ENCODE data around the gene MSS51. TPM values are rescaled to one million over a fixed set of nuclear protein-coding genes. Genes with fewer than 3 reads are reported as not detected.

Gene MSS51
- 1 to 10 TPM; 1.4 to 2.4 (median 2.0) TPM for total RNA-seq

GRCh38 chr10:73433538-73433867 lies at the start of gene MSS51:
Gene MSS51 (minus strand): TSS chr10:73433561. CDS start chr10:73428284, 5,277 bp downstream.
- in situ Hi-C loops (cut with MboI; ENCODE audit: low pct_ligation_motif_present in 1 of 4, low pct_unique_long_range_greater_than_20kb in 1 of 4, low sequenced_read_pairs in 3 of 4) (no loop called here), intact Hi-C loops (cut with DNase I; ENCODE audit: low total_unique reads) (no loop called here)
- no peak for DNase-seq
- Histone ChIP-seq H3K4me1 (no peaks in the 10 kb centered on the region), H3K4me3 (no peak within 1 kb of the TSS), H3K27me3 (no peaks in the 10 kb centered on the region), H3K9me3 (no peaks in the 10 kb centered on the region), H3K36me3 (peaks cover 0 to 5% (median 0%) of the 10 kb centered on the region in 4 donors), H3K27ac (no peak within 1 kb of the TSS)
- TF ChIP-seq CTCF (IDR thresholded peaks at IDR 0.05) (no peak), POLR2A (IDR thresholded peaks at IDR 0.05) (no peak), EP300 (IDR thresholded peaks at IDR 0.05; ENCODE audit: low read depth) (no peak), POLR2AphosphoS5 (IDR thresholded peaks at IDR 0.05) (no peak)

GRCh38 chr10:73480158-73480557 lies 46.8 kb upstream of the MSS51 start:
- H3K36me3 ChIP-seq: peaks cover 0 to 33% (median 14%) of the 10 kb centered on the region in 4 donors
- no peak for DNase-seq
- H3K9me3 ChIP-seq: no peaks in the 10 kb centered on the region
- no peaks in the 10 kb centered on the region for H3K27me3 ChIP-seq
- in situ Hi-C loops (cut with MboI; ENCODE audit: low pct_ligation_motif_present in 1 of 4, low pct_unique_long_range_greater_than_20kb in 1 of 4, low sequenced_read_pairs in 3 of 4): no loop called here
- intact Hi-C loops (cut with DNase I; ENCODE audit: low total_unique reads): no loop called here
- no peak overlapping the region for H3K4me3 ChIP-seq
- 79 to 83% methylated on average over 5 to 7 of the region's 7 CpGs for WGBS, 2 donors (ENCODE audit: low coverage in 1 of 2)
- TF ChIP-seq POLR2AphosphoS5 (IDR thresholded peaks at IDR 0.05) (no peak), EP300 (IDR thresholded peaks at IDR 0.05; ENCODE audit: low read depth) (no peak)
- no peak overlapping the region for H3K27ac ChIP-seq
- H3K4me1 ChIP-seq: no peaks in the 10 kb centered on the region

GRCh38 chr10:73478636-73479035 lies 45.3 kb upstream of the MSS51 start:
- no peaks in the 10 kb centered on the region for H3K4me1 ChIP-seq
- TF ChIP-seq POLR2A (IDR thresholded peaks at IDR 0.05) (no peak), POLR2AphosphoS5 (IDR thresholded peaks at IDR 0.05) (no peak), CTCF (IDR thresholded peaks at IDR 0.05) (no peak), EP300 (IDR thresholded peaks at IDR 0.05; ENCODE audit: low read depth) (no peak)
- H3K27me3 ChIP-seq: no peaks in the 10 kb centered on the region
- peaks cover 0 to 45% (median 21%) of the 10 kb centered on the region in 4 donors for H3K36me3 ChIP-seq
- H3K4me3 ChIP-seq: no peak overlapping the region
- 68 to 76% methylated on average over 3 of the region's 3 CpGs for WGBS, 2 donors (ENCODE audit: low coverage in 1 of 2)
- intact Hi-C loops (cut with DNase I; ENCODE audit: low total_unique reads): no loop called here
- in situ Hi-C loops (cut with MboI; ENCODE audit: low pct_ligation_motif_present in 1 of 4, low pct_unique_long_range_greater_than_20kb in 1 of 4, low sequenced_read_pairs in 3 of 4): no loop called here
- no peaks in the 10 kb centered on the region for H3K9me3 ChIP-seq
- no peak for DNase-seq
- H3K27ac ChIP-seq: no peak overlapping the region

GRCh38 chr10:73471226-73471625 lies 37.9 kb upstream of the MSS51 start:
- Histone ChIP-seq H3K9me3 (no peaks in the 10 kb centered on the region), H3K4me3 (no peak overlapping the region), H3K4me1 (no peaks in the 10 kb centered on the region), H3K27me3 (no peaks in the 10 kb centered on the region), H3K27ac (no peak overlapping the region), H3K36me3 (peaks cover 0 to 83% (median 24%) of the 10 kb centered on the region in 4 donors)
- in situ Hi-C loops (cut with MboI; ENCODE audit: low pct_ligation_motif_present in 1 of 4, low pct_unique_long_range_greater_than_20kb in 1 of 4, low sequenced_read_pairs in 3 of 4): no loop called here
- DNase-seq: no peak
- WGBS, 2 donors (ENCODE audit: low coverage in 1 of 2): 83% methylated on average over 3 of the region's 3 CpGs
- TF ChIP-seq CTCF (IDR thresholded peaks at IDR 0.05) (no peak), POLR2A (IDR thresholded peaks at IDR 0.05) (no peak), EP300 (IDR thresholded peaks at IDR 0.05; ENCODE audit: low read depth) (no peak), POLR2AphosphoS5 (IDR thresholded peaks at IDR 0.05) (no peak)
- intact Hi-C loops (cut with DNase I; ENCODE audit: low total_unique reads): no loop called here

GRCh38 chr10:73469579-73469978 lies 36.2 kb upstream of the MSS51 start:
- H3K27ac ChIP-seq: no peak overlapping the region
- intact Hi-C loops (cut with DNase I; ENCODE audit: low total_unique reads) (no loop called here), in situ Hi-C loops (cut with MboI; ENCODE audit: low pct_ligation_motif_present in 1 of 4, low pct_unique_long_range_greater_than_20kb in 1 of 4, low sequenced_read_pairs in 3 of 4) (no loop called here)
- H3K4me3 ChIP-seq: no peak overlapping the region
- no peak for TF ChIP-seq EP300 (IDR thresholded peaks at IDR 0.05; ENCODE audit: low read depth)
- TF ChIP-seq POLR2AphosphoS5 (IDR thresholded peaks at IDR 0.05): no peak
- no peak for TF ChIP-seq POLR2A (IDR thresholded peaks at IDR 0.05)
- no peak for TF ChIP-seq CTCF (IDR thresholded peaks at IDR 0.05)
- H3K27me3 ChIP-seq: no peaks in the 10 kb centered on the region
- H3K9me3 ChIP-seq: no peaks in the 10 kb centered on the region
- peaks cover 0 to 88% (median 18%) of the 10 kb centered on the region in 4 donors for H3K36me3 ChIP-seq
- DNase-seq: no peak
- H3K4me1 ChIP-seq: no peaks in the 10 kb centered on the region

Measured in transverse colon (tissue), 4 donors.